Omental fat pad (tissue), 4 donors: ENCODE measurements around the gene MDH1B. TPM values are rescaled to one million over a fixed set of nuclear protein-coding genes. Genes with fewer than 3 reads are reported as not detected.
A peak's percentile ranks its signal among the peaks of the same experiment; 100 is the strongest.

Experiments used
- ATAC-seq: fragments of 150-250 bp; one replicate; pipeline ENCODE4 v1.9.1; 2016; ENCODE audit warnings: mild to moderate bottlenecking, moderate library complexity; ENCODE audit not compliant: low FRiP score
- DNase-seq: peaks from one replicate; pipeline ENCODE4 v3.0.0-alpha.2; 2019; ENCODE audit warnings: low spot score
- CTCF ChIP-seq, 3 donors: fragments of 450-650 bp; IDR thresholded peaks; one replicate each; pipeline ENCODE4 v1.5.1; 2016 to 2017; ENCODE audit warnings: antibody characterized with exemption in 3 of 3, mild to moderate bottlenecking in 3 of 3, moderate library complexity in 2 of 3
- total RNA-seq, 4 donors: library from RNA; depleted of rRNA; stranded (reverse); fragments of >200 nt; gene quantifications; one replicate each; pipeline ENCODE4 v1.1.0, GENCODE V29; 2016

MDH1B gene
- total RNA-seq, 4 donors from 2014 or later = 0.63 to 3.3 (median 1.2) TPM; not detected in 1

- no peak for ATAC-seq
- no peak for DNase-seq
- no peak for TF ChIP-seq CTCF (IDR thresholded peaks at IDR 0.05)
Measured at GRCh38 chr2:206766057-206766930, 1.2 kb upstream of the MDH1B start.

GRCh38 chr2:206764673-206765241 is 371 bp downstream of the MDH1B start:
- no peak for DNase-seq
- ATAC-seq = peak; percentile 13

GRCh38 chr2:206756816-206757215 is 8.3 kb downstream of the MDH1B start:
- TF ChIP-seq CTCF (IDR thresholded peaks at IDR 0.05) = no peak
- DNase-seq (no peak), ATAC-seq (no peak)

More at GRCh38 chr2:206764673-206765241, 371 bp downstream of the MDH1B start:
- no peak for TF ChIP-seq CTCF (IDR thresholded peaks at IDR 0.05)

- no peak for ATAC-seq
- TF ChIP-seq CTCF (IDR thresholded peaks at IDR 0.05) = no peak
- no peak for DNase-seq
Measured at GRCh38 chr2:206740800-206741199, 24.3 kb downstream of the MDH1B start.

- ATAC-seq (no peak), DNase-seq (no peak)
- TF ChIP-seq CTCF (IDR thresholded peaks at IDR 0.05) = no peak
Measured at GRCh38 chr2:206739271-206739670, 25.9 kb downstream of the MDH1B start.

GRCh38 chr2:206736935-206737334 is 28.2 kb downstream of the MDH1B start:
- TF ChIP-seq CTCF (IDR thresholded peaks at IDR 0.05) = no peak
- DNase-seq = no peak
- no peak for ATAC-seq

- ATAC-seq (no peak), DNase-seq (no peak)
- no peak for TF ChIP-seq CTCF (IDR thresholded peaks at IDR 0.05)
Measured at GRCh38 chr2:206733341-206733740, 31.8 kb downstream of the MDH1B start.
